ENCODE measurements around the gene FOXL1.

DNA sequence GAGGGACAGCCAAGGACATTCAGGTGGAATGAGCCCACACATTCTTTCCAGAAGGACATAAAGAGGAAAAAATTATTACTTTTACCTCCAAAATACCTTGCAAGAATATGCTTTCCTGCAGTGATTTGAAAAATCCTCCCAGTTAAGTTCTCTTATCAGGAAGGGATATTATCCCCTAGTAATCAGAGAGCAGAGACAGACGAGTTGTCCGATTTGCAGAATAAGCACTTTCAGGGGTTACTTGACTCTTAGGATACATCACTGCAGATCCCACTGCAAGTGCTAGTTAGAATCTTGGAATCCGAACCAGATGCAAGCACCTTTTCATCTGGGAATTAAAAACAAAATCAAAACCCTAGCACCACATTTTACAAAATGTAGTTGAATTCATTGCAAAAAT, 33.6 kb downstream of the FOXL1 start:
- TF ChIP-seq, protein P1, sequence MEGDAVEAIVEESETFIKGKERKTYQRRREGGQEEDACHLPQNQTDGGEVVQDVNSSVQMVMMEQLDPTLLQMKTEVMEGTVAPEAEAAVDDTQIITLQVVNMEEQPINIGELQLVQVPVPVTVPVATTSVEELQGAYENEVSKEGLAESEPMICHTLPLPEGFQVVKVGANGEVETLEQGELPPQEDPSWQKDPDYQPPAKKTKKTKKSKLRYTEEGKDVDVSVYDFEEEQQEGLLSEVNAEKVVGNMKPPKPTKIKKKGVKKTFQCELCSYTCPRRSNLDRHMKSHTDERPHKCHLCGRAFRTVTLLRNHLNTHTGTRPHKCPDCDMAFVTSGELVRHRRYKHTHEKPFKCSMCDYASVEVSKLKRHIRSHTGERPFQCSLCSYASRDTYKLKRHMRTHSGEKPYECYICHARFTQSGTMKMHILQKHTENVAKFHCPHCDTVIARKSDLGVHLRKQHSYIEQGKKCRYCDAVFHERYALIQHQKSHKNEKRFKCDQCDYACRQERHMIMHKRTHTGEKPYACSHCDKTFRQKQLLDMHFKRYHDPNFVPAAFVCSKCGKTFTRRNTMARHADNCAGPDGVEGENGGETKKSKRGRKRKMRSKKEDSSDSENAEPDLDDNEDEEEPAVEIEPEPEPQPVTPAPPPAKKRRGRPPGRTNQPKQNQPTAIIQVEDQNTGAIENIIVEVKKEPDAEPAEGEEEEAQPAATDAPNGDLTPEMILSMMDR (optimal IDR thresholded peaks at IDR 0.05 in 1 of 3, IDR thresholded peaks at IDR 0.05 in 1 of 3, conservative IDR thresholded peaks at IDR 0.05 in 1 of 3; ENCODE audit: extremely low read depth in 1 of 3, insufficient read depth in 2 of 3, low read length in 3 of 3), result no peak
- TF ChIP-seq EZH2 (IDR thresholded peaks at IDR 0.05; ENCODE audit: low read length), result no peak

Data from keratinocyte (primary cell).